Peyer's patch (tissue), 4 donors: ENCODE data around the gene DNAJC6.

Experiments
- POLR2A ChIP-seq, 2 donors: fragments of 450-650 bp; IDR thresholded peaks; one replicate each; pipeline ENCODE4 v1.5.1; 2017; ENCODE audit warnings: antibody characterized with exemption in 2 of 2, mild to moderate bottlenecking in 2 of 2, moderate library complexity in 2 of 2
- TF ChIP-seq, protein P1 (sequence below), 6 experiments: fragments of 450-650 bp in 4 of 6; fragments of 200-600 bp in 2 of 6; sonication (generic) in 1 of 6; IDR thresholded peaks; one replicate each; pipeline ENCODE4 v1.5.1; 2017 to 2019; ENCODE audit warnings: antibody characterized with exemption in 6 of 6, mild to moderate bottlenecking in 3 of 6, moderate library complexity in 1 of 6

DNA sequence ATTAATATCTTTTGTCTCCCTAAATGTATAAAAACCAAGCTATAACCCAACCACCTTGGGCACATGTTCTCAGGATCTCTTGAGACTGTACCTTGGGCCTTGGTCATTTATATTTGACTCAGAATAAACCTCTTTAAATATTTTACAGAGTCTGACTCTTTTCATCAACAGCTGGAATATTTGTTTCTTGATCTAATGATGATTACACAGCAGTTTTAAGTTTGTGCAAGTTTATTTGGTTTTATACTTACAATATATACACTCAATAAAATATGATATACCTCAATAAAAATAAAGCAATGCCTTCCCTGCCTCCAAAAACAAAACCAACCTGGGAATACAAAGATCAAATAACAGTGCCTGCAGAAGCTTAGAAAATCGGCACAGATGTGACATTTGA lies 133.1 kb downstream of the DNAJC6 start:
- TF ChIP-seq, protein P1, sequence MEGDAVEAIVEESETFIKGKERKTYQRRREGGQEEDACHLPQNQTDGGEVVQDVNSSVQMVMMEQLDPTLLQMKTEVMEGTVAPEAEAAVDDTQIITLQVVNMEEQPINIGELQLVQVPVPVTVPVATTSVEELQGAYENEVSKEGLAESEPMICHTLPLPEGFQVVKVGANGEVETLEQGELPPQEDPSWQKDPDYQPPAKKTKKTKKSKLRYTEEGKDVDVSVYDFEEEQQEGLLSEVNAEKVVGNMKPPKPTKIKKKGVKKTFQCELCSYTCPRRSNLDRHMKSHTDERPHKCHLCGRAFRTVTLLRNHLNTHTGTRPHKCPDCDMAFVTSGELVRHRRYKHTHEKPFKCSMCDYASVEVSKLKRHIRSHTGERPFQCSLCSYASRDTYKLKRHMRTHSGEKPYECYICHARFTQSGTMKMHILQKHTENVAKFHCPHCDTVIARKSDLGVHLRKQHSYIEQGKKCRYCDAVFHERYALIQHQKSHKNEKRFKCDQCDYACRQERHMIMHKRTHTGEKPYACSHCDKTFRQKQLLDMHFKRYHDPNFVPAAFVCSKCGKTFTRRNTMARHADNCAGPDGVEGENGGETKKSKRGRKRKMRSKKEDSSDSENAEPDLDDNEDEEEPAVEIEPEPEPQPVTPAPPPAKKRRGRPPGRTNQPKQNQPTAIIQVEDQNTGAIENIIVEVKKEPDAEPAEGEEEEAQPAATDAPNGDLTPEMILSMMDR (IDR thresholded peaks at IDR 0.05), result no peak
- TF ChIP-seq POLR2A (IDR thresholded peaks at IDR 0.05), result no peak
